Vagina (tissue), 2 donors: ENCODE measurements around the gene CTNNA3. TPM values are rescaled to one million over a fixed set of nuclear protein-coding genes. Genes with fewer than 3 reads are reported as not detected.

Source experiments
- DNase-seq, 2 donors: peaks; one replicate each; pipeline ENCODE4 v3.0.0-alpha.2; 2017; ENCODE audit errors: extremely low spot score in 2 of 2
- H3K27ac ChIP-seq: fragments of 200-600 bp; sonication (generic); one replicate; pipeline ENCODE4 v1.5.1; 2019
- H3K27me3 ChIP-seq: fragments of 200-600 bp; sonication (generic); one replicate; pipeline ENCODE4 v1.5.1; 2019
- H3K36me3 ChIP-seq, 2 donors: fragments of 200-600 bp; sonication (generic); one replicate each; pipeline ENCODE4 v1.5.1; 2017 to 2019
- H3K4me1 ChIP-seq: fragments of 200-600 bp; sonication (generic); one replicate; pipeline ENCODE4 v1.5.1; 2019
- H3K4me3 ChIP-seq, 2 donors: fragments of 200-600 bp; sonication (generic); 1 replicate in 1 of 2; 2 replicates in 1 of 2; pipeline ENCODE4 v1.5.1; 2016 to 2019
- H3K9me3 ChIP-seq: fragments of 200-600 bp; sonication (generic); one replicate; pipeline ENCODE4 v1.5.1; 2019
- POLR2A ChIP-seq, 2 donors: fragments of 450-650 bp; IDR thresholded peaks; one replicate each; pipeline ENCODE4 v1.6.1; 2017; ENCODE audit warnings: antibody characterized with exemption in 2 of 2, mild to moderate bottlenecking in 2 of 2, moderate library complexity in 2 of 2
- POLR2AphosphoS5 ChIP-seq, 2 donors: sonication (generic); formaldehyde crosslinking; IDR thresholded peaks; one replicate each; pipeline ENCODE4 v1.9.0; 2017; ENCODE audit warnings: antibody characterized with exemption in 2 of 2, mild to moderate bottlenecking in 2 of 2, low read depth in 1 of 2; ENCODE audit not compliant: insufficient read depth in 1 of 2
- intact Hi-C: fragments of 100-400 bp; cut with DNase I; formaldehyde crosslinking; loops from one replicate; pipeline ENCODE4 v1.15.1; 2023
- total RNA-seq: library from RNA; depleted of rRNA; stranded (reverse); fragments of >200 nt; gene quantifications from one replicate; pipeline ENCODE4 v1.2.3, GENCODE V29; 2016
- TF ChIP-seq, protein P1 (sequence below), 3 experiments: fragments of 450-650 bp in 2 of 3; fragments of 200-600 bp in 1 of 3; sonication (generic) in 1 of 3; IDR thresholded peaks; one replicate each; pipeline ENCODE4 v1.5.1; 2017 to 2019; ENCODE audit warnings: antibody characterized with exemption in 3 of 3, mild to moderate bottlenecking in 2 of 3, moderate library complexity in 2 of 3

Gene CTNNA3
- total RNA-seq, 1 donor from 2014 or later = 0.98 TPM

DNA sequence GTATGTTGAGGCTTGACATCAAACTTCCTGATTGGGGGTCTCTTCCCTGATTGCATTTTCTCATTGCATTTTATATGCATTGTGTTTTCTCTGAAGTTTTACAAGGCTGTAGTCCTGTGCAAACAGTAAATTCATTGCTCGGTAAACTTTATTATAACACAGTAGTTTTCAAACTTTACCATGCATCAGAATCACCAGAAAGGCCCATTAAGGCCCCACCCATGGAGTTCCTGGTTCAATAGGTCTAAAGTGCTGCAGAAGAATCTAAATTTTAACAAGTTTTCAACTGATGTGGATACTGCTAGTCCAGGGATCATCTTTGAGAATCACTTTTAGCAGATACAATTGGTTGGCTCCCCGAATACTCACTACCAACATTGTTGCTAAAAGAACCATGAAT is 1404.9 kb downstream of the CTNNA3 start:
- intact Hi-C loops = no loop called here
- H3K27ac ChIP-seq = no peak overlapping the region
- H3K9me3 ChIP-seq = no peaks in the 10 kb centered on the region
- no peak for DNase-seq
- no peaks in the 10 kb centered on the region for H3K27me3 ChIP-seq
- H3K36me3 ChIP-seq = no peaks in the 10 kb centered on the region
- no peak for TF ChIP-seq POLR2A (IDR thresholded peaks at IDR 0.05)
- no peak for TF ChIP-seq POLR2AphosphoS5 (IDR thresholded peaks at IDR 0.05; ENCODE audit: insufficient read depth in 1 of 2, low read depth in 1 of 2)
- TF ChIP-seq, protein P1, sequence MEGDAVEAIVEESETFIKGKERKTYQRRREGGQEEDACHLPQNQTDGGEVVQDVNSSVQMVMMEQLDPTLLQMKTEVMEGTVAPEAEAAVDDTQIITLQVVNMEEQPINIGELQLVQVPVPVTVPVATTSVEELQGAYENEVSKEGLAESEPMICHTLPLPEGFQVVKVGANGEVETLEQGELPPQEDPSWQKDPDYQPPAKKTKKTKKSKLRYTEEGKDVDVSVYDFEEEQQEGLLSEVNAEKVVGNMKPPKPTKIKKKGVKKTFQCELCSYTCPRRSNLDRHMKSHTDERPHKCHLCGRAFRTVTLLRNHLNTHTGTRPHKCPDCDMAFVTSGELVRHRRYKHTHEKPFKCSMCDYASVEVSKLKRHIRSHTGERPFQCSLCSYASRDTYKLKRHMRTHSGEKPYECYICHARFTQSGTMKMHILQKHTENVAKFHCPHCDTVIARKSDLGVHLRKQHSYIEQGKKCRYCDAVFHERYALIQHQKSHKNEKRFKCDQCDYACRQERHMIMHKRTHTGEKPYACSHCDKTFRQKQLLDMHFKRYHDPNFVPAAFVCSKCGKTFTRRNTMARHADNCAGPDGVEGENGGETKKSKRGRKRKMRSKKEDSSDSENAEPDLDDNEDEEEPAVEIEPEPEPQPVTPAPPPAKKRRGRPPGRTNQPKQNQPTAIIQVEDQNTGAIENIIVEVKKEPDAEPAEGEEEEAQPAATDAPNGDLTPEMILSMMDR (IDR thresholded peaks at IDR 0.05) = no peak
- no peak overlapping the region for H3K4me3 ChIP-seq
- H3K4me1 ChIP-seq = no peaks in the 10 kb centered on the region

GRCh38 chr10:66284621-66285020 is 1411.4 kb downstream of the CTNNA3 start:
- H3K36me3 ChIP-seq = no peaks in the 10 kb centered on the region
- no peaks in the 10 kb centered on the region for H3K4me1 ChIP-seq
- no peak overlapping the region for H3K27ac ChIP-seq
- no peak for TF ChIP-seq POLR2AphosphoS5 (IDR thresholded peaks at IDR 0.05; ENCODE audit: insufficient read depth in 1 of 2, low read depth in 1 of 2)
- TF ChIP-seq, protein P1 (IDR thresholded peaks at IDR 0.05) = no peak
- no peak for DNase-seq
- intact Hi-C loops = no loop called here
- no peak overlapping the region for H3K4me3 ChIP-seq
- no peaks in the 10 kb centered on the region for H3K9me3 ChIP-seq
- H3K27me3 ChIP-seq = no peaks in the 10 kb centered on the region

GRCh38 chr10:66283874-66284464 is 1412.0 kb downstream of the CTNNA3 start:
- Histone ChIP-seq H3K27ac (no peak overlapping the region), H3K9me3 (no peaks in the 10 kb centered on the region), H3K4me3 (no peak overlapping the region), H3K4me1 (no peaks in the 10 kb centered on the region), H3K27me3 (no peaks in the 10 kb centered on the region), H3K36me3 (no peaks in the 10 kb centered on the region)
- no peak for TF ChIP-seq POLR2AphosphoS5 (IDR thresholded peaks at IDR 0.05; ENCODE audit: insufficient read depth in 1 of 2, low read depth in 1 of 2)
- intact Hi-C loops = no loop called here
- no peak for DNase-seq

DNA sequence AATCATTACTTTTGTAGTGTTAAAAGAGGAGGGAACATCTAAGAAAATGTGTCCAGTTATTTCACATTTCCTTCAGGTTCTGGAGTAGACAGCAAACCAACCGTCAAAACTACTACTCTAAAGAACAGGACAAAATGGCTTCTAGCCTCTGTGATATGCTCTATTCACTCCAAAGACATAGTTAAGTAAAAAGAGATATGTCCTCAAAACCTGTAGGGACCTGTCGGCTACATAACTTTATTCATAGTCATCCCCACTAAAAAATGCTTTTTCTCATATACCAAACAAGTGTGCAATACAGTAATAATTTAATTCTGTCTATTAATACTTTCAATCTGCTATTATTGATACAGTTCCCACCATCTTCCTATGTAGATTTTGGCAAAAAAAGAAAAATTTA is 1412.9 kb downstream of the CTNNA3 start:
- Histone ChIP-seq H3K4me1 (no peaks in the 10 kb centered on the region), H3K4me3 (no peak overlapping the region), H3K9me3 (no peaks in the 10 kb centered on the region), H3K36me3 (no peaks in the 10 kb centered on the region), H3K27me3 (no peaks in the 10 kb centered on the region), H3K27ac (no peak overlapping the region)
- TF ChIP-seq, protein P1 (IDR thresholded peaks at IDR 0.05) = no peak
- no peak for TF ChIP-seq POLR2A (IDR thresholded peaks at IDR 0.05)
- no peak for TF ChIP-seq POLR2AphosphoS5 (IDR thresholded peaks at IDR 0.05; ENCODE audit: insufficient read depth in 1 of 2, low read depth in 1 of 2)
- intact Hi-C loops = no loop called here
- DNase-seq = no peak

GRCh38 chr10:66281327-66281726 is 1414.7 kb downstream of the CTNNA3 start:
- TF ChIP-seq POLR2A (IDR thresholded peaks at IDR 0.05) (no peak), POLR2AphosphoS5 (IDR thresholded peaks at IDR 0.05; ENCODE audit: insufficient read depth in 1 of 2, low read depth in 1 of 2) (no peak)
- TF ChIP-seq, protein P1 (IDR thresholded peaks at IDR 0.05) = no peak
- intact Hi-C loops = no loop called here
- no peaks in the 10 kb centered on the region for H3K9me3 ChIP-seq

More at GRCh38 chr10:66281327-66281726, 1414.7 kb downstream of the CTNNA3 start:
- Histone ChIP-seq H3K4me3 (no peak overlapping the region), H3K27ac (no peak overlapping the region), H3K4me1 (no peaks in the 10 kb centered on the region), H3K27me3 (no peaks in the 10 kb centered on the region), H3K36me3 (no peaks in the 10 kb centered on the region)
- DNase-seq = no peak
